HG02981 (cell line): ENCODE results near the gene BPIFB1.

ENCODE experiments used
- ATAC-seq: cut with Tn5 transposase; IDR thresholded peaks from one replicate; pipeline ENCODE4 v1.9.1; 2021; ENCODE audit warnings: mild to moderate bottlenecking, moderate library complexity; ENCODE audit not compliant: unreplicated experiment

BPIFB1 gene, protein sequence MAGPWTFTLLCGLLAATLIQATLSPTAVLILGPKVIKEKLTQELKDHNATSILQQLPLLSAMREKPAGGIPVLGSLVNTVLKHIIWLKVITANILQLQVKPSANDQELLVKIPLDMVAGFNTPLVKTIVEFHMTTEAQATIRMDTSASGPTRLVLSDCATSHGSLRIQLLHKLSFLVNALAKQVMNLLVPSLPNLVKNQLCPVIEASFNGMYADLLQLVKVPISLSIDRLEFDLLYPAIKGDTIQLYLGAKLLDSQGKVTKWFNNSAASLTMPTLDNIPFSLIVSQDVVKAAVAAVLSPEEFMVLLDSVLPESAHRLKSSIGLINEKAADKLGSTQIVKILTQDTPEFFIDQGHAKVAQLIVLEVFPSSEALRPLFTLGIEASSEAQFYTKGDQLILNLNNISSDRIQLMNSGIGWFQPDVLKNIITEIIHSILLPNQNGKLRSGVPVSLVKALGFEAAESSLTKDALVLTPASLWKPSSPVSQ

DNA sequence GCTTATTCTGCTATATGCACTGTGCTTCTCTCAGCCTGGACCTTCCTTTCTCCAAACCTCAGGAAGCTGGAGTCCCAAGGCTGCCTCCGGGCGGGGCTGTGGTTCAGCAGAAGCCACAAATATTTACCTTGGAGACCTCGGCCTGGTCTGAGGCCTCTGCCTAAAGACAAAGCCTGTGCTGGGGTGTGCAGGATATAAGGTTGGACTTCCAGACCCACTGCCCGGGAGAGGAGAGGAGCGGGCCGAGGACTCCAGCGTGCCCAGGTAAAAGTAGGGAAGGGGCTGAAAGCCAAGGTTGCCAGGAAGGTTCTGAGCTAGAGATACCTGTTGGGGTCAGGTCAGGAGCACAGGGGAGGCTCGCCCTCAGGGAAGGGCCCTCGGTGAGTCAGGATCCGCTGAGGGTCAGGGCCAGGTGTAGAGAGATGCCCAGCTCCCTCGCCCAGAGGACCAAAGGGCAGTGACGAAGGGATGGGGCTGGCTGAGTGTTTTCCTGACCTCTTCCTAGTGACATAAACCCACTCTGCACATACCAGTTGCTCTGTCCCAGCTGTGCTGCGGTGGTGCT is at the start of gene BPIFB1:
TSS of gene BPIFB1 (plus strand) at position 224 of the 565 bp plus-strand sequence. CDS start 2,860 bp downstream, outside the sequence.
- no peak for ATAC-seq

DNA sequence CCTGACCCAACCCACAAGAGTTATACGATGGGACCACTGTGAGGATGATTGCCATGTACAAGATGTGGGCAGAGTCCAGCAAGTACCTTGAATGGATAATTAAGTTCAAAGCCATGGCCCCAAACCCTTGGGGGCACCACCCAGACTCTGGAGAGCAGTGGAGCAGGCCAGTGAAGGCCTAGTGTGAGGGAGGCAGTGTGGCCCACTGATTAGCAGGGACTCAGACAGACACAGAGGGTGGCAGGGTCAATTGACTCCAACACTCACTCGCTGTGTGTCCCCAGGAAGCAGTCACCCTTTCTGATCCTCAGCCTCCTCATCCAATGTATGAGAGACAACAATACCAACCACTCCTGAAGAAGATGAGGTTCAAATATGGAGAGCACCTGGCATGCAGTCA is 49.0 kb upstream of the BPIFB1 start:
- no peak for ATAC-seq

DNA sequence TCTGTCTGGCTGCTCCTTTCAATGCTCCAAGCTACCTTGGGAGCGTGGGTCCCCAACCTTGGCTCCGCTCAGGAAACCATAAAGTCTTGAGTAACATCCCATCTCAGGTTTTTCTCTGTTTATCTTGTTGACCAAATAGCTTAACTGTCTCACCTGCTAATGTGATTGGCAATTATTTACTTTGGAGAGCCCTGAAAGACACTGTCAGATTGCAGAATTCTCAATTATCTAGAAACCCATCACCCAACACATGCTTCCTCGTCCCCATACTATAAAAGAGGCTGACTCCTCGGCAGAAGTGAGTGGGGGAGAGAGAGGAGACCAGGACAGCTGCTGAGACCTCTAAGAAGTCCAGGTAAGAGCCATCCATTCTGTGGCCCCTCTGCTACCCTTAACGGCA is 47.3 kb upstream of the BPIFB1 start, which contains the start of gene BPIFA1:
TSS of gene BPIFA1 (plus strand) at position 301 of the 400 bp plus-strand sequence. CDS start 1,716 bp downstream, outside the sequence.
- no peak for ATAC-seq

DNA sequence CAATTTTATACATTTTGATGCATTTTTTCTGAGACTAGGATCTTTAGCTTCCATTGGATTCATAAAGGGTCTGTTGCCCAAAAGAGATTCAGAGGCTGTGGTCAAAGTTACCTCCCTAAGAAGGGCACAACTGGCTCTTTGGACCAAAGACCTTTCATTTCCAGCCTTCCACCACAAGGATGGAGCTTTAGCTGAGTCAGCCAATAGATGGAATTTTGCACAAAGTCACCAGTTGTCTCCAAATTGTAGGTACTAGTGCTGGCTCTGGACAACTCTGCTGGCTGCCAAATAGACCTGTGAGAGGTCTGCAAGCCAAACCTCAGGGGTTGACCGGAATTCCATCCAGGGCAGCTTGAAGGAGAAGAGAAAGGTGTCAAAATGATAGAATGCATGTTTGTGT is 46.7 kb upstream of the BPIFB1 start:
- no peak for ATAC-seq

DNA sequence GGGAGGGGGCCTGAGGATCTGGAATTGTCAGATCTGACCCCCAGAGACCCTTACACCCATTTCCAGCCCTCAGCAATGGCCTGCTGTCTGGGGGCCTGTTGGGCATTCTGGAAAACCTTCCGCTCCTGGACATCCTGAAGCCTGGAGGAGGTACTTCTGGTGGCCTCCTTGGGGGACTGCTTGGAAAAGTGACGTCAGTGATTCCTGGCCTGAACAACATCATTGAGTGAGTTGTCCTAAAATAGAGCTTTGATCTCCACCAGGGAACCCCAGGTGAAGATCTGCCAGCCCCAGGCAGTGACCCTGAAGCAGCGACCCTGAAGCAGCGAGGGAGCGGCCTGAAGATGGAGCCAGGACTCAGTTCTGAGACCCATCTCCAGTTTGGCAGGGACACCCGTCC is 45.0 kb upstream of the BPIFB1 start:
- no peak for ATAC-seq

DNA sequence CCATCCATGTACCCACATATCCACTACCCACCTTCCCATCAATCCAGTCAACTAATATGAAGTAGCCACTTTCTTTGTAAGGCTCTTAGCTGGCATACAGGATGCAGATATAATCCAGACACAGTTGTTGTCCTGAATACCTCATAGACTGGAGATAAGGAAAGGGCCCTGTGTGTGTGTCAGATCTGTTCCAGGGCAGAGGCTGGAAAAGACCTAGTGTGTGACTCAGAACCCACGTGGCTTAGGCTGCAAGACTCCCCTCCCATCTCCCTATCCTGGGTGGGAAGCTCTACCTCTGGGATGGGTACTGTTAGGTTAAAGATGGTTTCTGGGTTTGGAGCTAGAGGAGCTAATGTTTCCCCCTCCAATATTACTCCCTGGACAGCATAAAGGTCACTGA is 43.6 kb upstream of the BPIFB1 start:
- ATAC-seq = no peak

DNA sequence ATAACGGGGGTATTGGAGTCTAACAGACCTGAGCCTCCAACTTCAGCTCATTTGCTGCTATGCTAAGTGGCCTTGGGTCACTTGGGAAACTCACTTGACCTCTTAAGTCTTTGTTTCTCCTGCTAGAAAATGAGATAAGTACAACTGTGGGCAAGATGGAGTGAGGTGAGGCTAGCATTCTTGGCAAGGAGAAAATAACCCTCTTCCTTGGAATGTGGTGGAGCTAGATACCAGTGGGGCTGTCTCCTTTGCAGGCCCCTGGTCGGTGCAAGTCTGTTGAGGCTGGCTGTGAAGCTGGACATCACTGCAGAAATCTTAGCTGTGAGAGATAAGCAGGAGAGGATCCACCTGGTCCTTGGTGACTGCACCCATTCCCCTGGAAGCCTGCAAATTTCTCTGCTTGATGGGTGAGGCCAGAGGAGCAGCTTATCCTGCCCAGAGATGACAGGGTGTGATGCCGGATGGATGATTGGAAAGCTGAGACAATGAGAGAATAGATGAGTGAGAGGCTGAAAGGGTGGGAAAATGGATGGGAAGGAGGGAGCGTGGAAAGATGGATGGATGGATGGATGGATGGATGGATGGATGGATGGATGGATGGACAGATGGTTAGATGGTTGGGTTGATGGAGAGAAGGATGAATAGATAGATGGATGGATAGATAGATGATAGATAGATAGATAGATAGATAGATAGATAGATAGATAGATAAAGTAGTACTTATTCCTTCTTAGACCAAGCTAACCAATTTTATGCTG is 42.9 kb upstream of the BPIFB1 start:
- ATAC-seq = no peak

DNA sequence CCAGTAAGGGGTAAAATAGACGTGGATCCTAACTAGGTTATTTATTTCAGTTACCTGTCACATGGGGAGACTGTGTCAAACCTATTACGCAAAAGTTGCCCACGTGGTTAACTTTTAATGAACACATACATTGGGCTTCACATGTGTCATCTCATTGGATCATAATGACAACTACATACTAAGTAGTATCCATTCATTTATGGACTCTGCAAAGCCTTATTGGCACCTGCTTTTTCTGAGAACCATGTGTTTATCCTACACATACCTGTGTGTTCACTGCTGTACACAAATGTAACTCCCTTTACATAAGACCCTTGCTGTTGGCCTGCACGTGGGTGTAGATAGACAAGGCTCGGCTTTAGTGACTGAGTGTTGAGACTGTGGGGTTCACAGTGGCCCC is 42.1 kb upstream of the BPIFB1 start:
- no peak for ATAC-seq

DNA sequence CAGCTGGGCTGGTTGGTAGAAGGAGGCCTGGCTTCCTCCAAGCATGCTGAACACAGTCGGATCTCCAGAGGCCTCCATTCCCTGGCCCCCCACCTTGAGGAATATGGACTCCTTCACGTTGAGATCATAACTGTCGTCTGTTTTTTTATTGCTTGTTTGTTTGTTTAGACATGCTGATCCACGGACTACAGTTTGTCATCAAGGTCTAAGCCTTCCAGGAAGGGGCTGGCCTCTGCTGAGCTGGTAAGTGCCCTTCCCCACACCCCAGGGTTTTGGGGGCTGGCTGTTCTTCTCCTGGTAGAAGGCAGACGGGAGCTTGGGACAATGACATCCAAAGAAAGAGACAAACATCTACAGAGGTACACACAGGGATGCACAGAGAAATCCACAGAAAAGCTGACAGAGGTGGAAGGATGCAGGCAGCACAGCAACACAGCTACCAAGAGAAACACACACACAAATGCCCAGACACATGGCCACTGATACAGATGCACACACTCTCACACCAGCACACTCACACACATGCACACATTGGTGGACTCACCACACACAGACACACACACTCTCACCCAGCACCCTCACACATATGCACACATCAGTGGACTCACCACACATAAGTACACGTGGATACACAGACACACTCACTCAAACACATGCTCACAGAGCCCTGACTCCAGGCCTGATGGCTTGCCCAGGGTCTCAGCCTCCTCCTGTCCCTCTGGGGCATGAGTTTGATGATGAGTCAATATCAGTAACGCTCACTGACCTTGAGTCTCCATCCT is 40.5 kb upstream of the BPIFB1 start:
- no peak for ATAC-seq

DNA sequence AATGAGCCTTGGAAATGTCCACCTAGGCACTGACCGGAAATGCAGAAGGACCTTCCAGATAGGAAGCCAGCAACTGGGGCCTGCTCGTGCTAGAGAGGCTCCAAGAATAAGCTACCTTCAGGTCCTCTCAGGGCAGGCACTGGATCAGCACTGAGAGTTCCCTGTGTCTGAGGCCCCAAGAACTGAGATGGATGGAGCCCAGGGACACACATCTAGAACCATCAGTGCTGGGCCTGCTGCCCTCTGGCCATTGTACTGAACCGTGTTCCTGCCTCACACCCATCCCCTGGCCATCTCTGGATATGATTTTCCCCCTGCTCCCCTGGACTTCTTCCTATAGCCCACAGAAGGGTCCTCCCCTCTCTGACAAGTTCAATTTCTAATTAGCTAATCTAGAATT is 36.9 kb upstream of the BPIFB1 start:
- no peak for ATAC-seq

DNA sequence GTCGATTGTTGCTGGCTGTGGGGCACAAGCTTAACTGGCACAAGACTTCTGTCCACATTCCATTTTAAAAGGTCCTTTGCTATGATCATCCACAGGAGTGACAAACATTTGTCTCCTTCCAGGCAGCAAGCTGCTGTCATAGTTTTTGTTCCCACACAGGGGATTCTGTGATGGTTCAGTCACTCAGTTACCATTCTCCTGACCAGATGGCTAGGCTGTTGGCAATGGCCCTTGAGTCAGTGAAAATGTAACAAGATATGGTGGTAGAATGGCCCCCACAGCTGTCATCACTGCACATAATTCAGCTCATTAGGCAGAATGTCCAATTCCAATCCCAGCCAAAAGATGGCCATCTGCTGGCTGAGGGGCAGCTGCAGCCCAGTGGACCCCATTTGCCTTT is 33.6 kb upstream of the BPIFB1 start:
- no peak for ATAC-seq

DNA sequence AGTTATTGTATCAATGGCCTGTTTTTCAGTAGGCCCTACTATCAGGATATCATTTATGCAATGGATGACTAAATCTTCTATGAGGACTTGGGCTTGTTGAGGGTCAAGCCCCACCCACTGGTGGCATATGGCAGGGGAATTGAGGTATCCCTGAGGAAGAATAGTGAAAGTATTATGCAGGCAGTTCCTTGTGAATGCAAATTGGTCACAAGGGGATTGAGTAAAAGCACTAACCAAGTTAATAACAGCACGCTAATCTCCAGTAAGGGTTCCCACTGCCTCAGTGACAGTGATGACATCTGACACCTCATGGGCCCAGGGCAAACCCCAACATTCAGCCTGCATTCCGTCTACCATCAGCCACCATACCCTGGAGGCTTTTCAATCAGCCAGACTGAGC is 32.3 kb upstream of the BPIFB1 start:
- no peak for ATAC-seq

DNA sequence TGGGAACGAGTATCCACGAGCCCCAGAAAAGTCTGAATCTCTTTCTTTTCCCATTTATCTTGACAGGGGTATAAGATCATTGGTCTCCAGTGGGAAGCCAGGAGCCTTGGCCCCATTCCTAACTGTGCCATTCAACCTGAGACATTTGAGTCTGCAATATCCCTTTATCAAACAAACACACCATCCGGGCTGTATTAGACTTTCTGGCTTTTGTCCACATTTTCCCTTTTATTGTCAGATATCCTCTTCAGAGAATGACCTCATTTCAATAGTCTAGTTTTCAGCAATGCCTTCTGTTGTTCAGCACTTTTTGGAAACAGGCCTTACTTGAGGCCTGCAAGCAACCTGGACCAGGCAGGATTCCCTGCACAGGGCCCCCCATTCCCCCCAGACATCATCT is 31.5 kb upstream of the BPIFB1 start:
- ATAC-seq = no peak

DNA sequence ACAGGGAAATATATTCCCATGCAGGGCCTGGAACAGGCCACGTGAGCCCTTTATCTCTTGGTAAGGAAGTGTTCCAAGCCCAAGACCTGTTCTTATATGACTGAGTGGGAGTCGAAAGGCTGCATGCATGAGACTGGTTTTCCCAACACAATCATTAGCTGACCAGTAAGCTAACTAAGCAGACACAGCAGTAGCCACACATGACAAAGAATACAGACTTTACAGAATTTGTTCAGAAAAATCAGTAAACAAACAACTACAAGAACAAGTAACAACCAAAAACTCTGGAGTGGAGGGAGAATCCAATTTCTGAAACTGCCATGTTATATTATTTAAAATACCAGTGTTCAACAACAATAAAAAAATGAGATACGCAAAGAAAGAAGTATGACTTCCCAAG is 30.6 kb upstream of the BPIFB1 start:
- no peak for ATAC-seq

DNA sequence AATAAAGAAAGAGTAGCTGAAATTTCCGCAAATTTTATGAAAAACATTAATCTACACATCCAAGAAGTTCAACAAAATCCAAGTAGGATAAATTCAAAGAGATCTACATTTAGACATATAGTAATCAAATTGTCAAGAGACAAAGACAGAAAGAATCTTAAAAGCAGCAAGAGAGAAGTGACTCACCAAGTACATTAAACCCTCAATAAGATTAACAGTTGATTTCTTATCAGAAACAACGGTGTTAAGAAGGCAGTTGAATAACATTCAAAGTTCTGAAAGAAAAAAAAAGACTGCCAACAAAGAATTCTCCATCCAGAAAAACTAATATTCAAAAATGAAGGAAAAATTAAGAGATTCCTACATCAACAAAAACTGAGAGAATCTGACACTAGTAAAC is 28.0 kb upstream of the BPIFB1 start:
- ATAC-seq = no peak

DNA sequence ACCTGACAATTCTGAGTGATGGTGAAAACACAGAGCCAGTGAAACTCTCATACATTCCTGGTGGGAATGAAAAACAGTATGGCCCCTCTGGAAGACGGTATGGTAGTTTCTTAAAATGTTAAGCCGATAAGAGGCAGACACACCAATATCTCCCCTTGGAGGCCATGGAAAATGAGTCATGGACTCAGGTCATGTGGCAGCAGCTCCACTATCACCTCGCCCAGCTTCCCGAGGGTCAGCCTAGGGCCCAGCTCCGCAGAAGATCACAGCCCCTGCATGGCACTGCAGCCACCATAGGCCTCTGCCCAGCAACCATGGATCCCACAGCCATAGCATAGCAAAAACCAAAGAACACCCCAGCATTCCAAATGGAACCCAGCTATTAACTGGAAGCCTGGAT is 25.8 kb upstream of the BPIFB1 start:
- ATAC-seq = no peak

DNA sequence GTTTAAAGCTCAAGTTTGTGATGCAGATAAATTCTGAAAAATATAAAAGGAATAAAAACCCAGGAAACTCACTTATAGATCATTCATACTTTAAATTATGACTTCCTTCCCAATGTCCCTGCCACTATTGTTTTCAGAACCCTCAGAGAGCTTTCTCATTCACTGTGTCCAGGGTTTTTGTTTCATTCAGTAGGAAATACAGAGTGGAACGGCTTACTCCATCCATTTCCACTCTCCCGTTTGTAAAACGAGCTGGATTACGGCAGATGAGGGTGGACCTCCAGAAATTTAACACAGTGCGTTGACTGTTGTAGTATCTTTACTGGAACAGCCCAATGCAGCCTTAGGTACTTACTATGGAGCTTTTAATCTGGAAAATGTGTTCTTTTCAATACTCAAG is 23.6 kb upstream of the BPIFB1 start:
- no peak for ATAC-seq

DNA sequence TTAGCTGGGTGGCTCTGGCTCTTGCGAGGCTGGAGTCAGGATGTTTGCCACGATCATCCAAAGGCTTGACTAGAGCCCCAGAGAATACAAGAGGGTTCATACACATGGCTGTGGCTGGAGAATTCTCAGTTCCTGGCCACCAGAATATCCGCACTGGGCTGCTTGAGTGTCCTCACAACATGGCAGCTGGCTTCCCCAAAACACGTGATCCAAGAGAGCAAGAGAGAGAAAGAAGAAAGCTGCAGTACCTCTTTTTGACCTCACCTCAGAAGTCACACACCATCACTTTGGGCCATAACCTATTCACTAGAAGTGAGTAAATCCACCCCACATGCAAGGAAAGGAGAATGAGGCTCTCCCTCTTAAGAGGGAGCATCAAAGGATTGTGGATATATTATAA is 21.5 kb upstream of the BPIFB1 start:
- ATAC-seq = no peak

DNA sequence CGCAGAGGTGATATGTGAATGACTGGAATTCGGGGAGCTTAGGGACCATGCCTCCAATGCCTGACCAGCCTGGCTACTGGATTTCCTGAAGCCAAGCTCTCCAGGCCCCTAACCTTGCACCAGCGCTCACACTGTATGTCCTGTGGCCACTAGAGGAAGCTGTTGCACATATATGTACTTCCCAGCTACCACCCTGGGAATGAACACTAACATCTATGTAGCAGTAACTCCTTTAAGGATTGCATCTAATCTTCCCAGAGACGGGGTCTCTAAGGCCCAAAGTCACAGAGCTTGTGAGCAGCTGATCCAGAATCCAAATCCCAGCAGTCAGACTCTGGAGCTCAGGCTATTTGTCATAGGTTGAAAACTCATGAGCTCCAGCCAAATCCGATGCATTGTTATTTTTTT is 20.4 kb upstream of the BPIFB1 start:
- ATAC-seq = no peak

DNA sequence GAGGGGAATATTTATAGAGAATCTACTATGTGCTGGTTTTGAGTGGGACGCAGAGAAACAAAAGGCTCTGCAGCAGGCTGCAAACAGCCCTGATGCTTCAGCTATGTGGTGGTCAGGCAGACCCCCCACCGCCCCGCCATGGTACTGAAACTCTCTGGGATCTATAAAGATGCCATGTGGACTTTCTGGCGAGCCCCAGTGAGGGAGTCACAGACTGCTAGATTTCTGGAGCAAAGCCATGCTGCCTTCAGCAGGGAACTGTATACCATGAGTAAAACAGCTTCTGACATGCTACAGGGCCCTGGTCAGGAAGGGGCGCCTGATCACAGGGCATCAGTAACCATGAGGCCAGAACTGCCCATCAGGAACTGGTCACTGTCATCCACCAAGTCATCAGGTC is 19.2 kb upstream of the BPIFB1 start:
- ATAC-seq = no peak

DNA sequence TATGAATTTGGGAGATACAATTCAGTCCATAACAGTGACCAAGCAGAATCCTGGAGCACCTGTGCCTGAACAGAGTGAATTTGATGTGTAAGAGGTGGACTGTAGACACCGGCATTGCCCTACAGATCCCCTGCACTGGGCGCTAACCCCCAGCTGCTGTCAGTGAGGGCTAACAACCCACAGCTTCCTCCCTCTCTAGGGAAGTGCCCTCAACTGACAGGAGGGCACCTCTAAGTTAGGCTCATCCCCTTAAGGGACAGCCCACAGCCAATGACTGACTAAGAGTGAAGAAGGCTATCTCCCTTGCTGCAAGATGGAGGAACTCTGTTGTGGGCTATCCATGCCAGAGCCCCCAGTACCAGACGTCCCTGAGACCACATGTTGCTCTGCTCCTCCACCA is 15.3 kb upstream of the BPIFB1 start:
- ATAC-seq = no peak
